Globus pallidus (tissue), 1 donor: ENCODE data around the gene CLCN6.
"Not testable (repeated sequence)": the region's sequence is repeated elsewhere in the genome, so short reads cannot be mapped to it uniquely, and the experiment has no call there.

Experiments
- DNase-seq: peaks from one replicate; pipeline ENCODE4 v3.0.0-alpha.2; 2015; ENCODE audit warnings: low spot score

Gene CLCN6

GRCh38 chr1:11795238-11795890, 10.6 kb upstream of the CLCN6 start:
- DNase-seq, result no peak

GRCh38 chr1:11796036-11796828, 9.8 kb upstream of the CLCN6 start:
- no peak for DNase-seq

- no peak for DNase-seq
Observed at GRCh38 chr1:11797525-11798216, 8.3 kb upstream of the CLCN6 start.

GRCh38 chr1:11799099-11799498, 6.9 kb upstream of the CLCN6 start:
- no peak for DNase-seq

GRCh38 chr1:11799896-11800295, 6.1 kb upstream of the CLCN6 start:
- no peak for DNase-seq

GRCh38 chr1:11800391-11800755, 5.6 kb upstream of the CLCN6 start:
- no peak for DNase-seq

GRCh38 chr1:11800756-11801433, 5.1 kb upstream of the CLCN6 start:
- no peak for DNase-seq

- no peak for DNase-seq
Observed at GRCh38 chr1:11802616-11802972, 3.4 kb upstream of the CLCN6 start.

GRCh38 chr1:11802973-11803885, 2.8 kb upstream of the CLCN6 start:
- peak; percentile 71 for DNase-seq

GRCh38 chr1:11803924-11804665, 1.9 kb upstream of the CLCN6 start:
- not testable (repeated sequence) for DNase-seq

- no peak for DNase-seq
Observed at GRCh38 chr1:11804666-11805421, 1.1 kb upstream of the CLCN6 start.

- DNase-seq, result peak; percentile 59
Observed at GRCh38 chr1:11806307-11806936, 431 bp downstream of the CLCN6 start.

- DNase-seq, result no peak
Observed at GRCh38 chr1:11807133-11807532, 1.1 kb downstream of the CLCN6 start.

- no peak for DNase-seq
Observed at GRCh38 chr1:11813021-11813420, 7.0 kb downstream of the CLCN6 start.

- DNase-seq, result no peak
Observed at GRCh38 chr1:11817192-11817591, 11.2 kb downstream of the CLCN6 start.

- DNase-seq, result no peak
Observed at GRCh38 chr1:11822091-11822490, 16.1 kb downstream of the CLCN6 start.

- DNase-seq, result no peak
Observed at GRCh38 chr1:11823366-11824137, 17.6 kb downstream of the CLCN6 start.

GRCh38 chr1:11825131-11825530, 19.1 kb downstream of the CLCN6 start:
- no peak for DNase-seq

GRCh38 chr1:11826946-11827345, 21.0 kb downstream of the CLCN6 start:
- no peak for DNase-seq
